NT2/D1 (cell line): ENCODE data around the gene CENPA.

Source experiments
- SUZ12 ChIP-seq: IDR thresholded peaks from 2 replicates; pipeline ENCODE4 v1.6.1; 2011; ENCODE audit not compliant: insufficient read length, insufficient read depth; ENCODE audit errors: extremely low read depth
- YY1 ChIP-seq: IDR thresholded peaks from 2 replicates; pipeline ENCODE4 v1.6.1; 2011; ENCODE audit not compliant: insufficient read length, insufficient read depth
- ZNF274 ChIP-seq: IDR thresholded peaks from 2 replicates; pipeline ENCODE4 v1.6.1; 2011; ENCODE audit warnings: mild to moderate bottlenecking, low read depth, low read length

DNA sequence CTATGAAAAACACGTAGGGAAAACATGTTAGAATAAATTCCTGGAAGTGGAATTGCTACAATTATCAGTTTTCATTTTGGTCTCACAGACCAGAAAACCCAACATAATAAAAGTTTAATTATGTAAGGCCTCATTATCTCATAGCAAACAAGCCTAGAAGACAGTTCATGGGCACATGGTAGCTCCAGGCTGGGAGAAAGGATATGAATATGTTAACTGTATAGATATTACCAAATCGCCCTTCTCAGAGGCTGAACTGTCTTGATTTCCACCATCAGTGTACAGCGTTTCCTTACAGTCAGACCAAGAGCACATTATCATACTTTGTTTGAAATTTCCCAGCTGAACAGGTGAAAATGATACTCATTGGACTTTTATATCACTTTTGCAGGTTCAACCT, 38.9 kb upstream of the CENPA start:
- TF ChIP-seq ZNF274 = no peak
- no peak for TF ChIP-seq SUZ12
- no peak for TF ChIP-seq YY1
